Glutamatergic neuron (in vitro differentiated cells): Measurements from ENCODE around the gene VANGL2. TPM values are rescaled to one million over a fixed set of nuclear protein-coding genes. Genes with fewer than 3 reads are reported as not detected.

Experiments
- DNase-seq: peaks from one replicate; pipeline ENCODE4 v3.0.0; 2022
- H3K27ac Mint-ChIP-seq: one replicate; pipeline ENCODE4 v1.8.0; 2020; ENCODE audit warnings: mild to moderate bottlenecking, mixed read lengths, inconsistent platforms; ENCODE audit not compliant: unreplicated experiment
- H3K27me3 Mint-ChIP-seq: one replicate; pipeline ENCODE4 v1.8.0; 2020; ENCODE audit warnings: mild to moderate bottlenecking, moderate library complexity, mixed read lengths, inconsistent platforms; ENCODE audit not compliant: unreplicated experiment
- H3K36me3 Mint-ChIP-seq: one replicate; pipeline ENCODE4 v1.8.0; 2020; ENCODE audit warnings: mild to moderate bottlenecking, mixed read lengths, inconsistent platforms; ENCODE audit not compliant: unreplicated experiment
- H3K4me1 Mint-ChIP-seq: one replicate; pipeline ENCODE4 v1.8.0; 2020; ENCODE audit warnings: mild to moderate bottlenecking, low read depth, mixed read lengths, inconsistent platforms; ENCODE audit not compliant: unreplicated experiment
- H3K4me3 Mint-ChIP-seq: one replicate; pipeline ENCODE4 v1.8.0; 2020; ENCODE audit warnings: mild to moderate bottlenecking, mixed read lengths, inconsistent platforms; ENCODE audit not compliant: unreplicated experiment
- H3K9me3 Mint-ChIP-seq: one replicate; pipeline ENCODE4 v1.8.0; 2020; ENCODE audit warnings: mild to moderate bottlenecking, moderate library complexity, mixed read lengths, inconsistent platforms; ENCODE audit not compliant: unreplicated experiment
- CTCF ChIP-seq: fragments of 200-600 bp; sonication (generic); IDR thresholded peaks from one replicate; pipeline ENCODE4 v1.5.0; 2021; ENCODE audit not compliant: partially characterized antibody, unreplicated experiment
- long read RNA-seq: library from polyadenylated mRNA; unstranded; transcript quantifications from one replicate; pipeline ENCODE4 v2.0.0, GENCODE V29; 2020; ENCODE audit not compliant: unreplicated experiment
- total RNA-seq: library from RNA; stranded (reverse); fragmentation: NEBNext Ultra II Directional; extraction: Animal tissue kit (Norgen Biotek cat#: 25700); gene quantifications from one replicate; pipeline ENCODE4 v1.2.1, GENCODE V29; 2021; ENCODE audit not compliant: unreplicated experiment

The VANGL2 gene
- total RNA-seq, result 79.4 TPM
- long read RNA-seq, partial matches to known transcripts, result 1 of 1 reads
- long read RNA-seq, other reads (novel, unspliced or antisense), result 0 of 1 reads

- H3K9me3 Mint-ChIP-seq, result peaks cover 4% of the 10 kb centered on the region
- TF ChIP-seq CTCF, result peak; percentile 45
- H3K27me3 Mint-ChIP-seq, result peaks cover 7% of the 10 kb centered on the region
- H3K36me3 Mint-ChIP-seq, result no peaks in the 10 kb centered on the region
- peak; percentile 91 for DNase-seq
- peak within 1 kb of the TSS; percentile 78 for H3K27ac Mint-ChIP-seq
- H3K4me3 Mint-ChIP-seq, result peak within 1 kb of the TSS; percentile 94
- peaks cover 22% of the 10 kb centered on the region for H3K4me1 Mint-ChIP-seq
Measured at GRCh38 chr1:160400223-160400645, at the start of gene VANGL2. TSS of gene VANGL2 (plus strand) at chr1:160400564. CDS start at chr1:160415838, 15,274 bp downstream.

GRCh38 chr1:160351629-160352028 is 48.7 kb upstream of the VANGL2 start:
- peaks cover 24% of the 10 kb centered on the region for H3K4me1 Mint-ChIP-seq
- no peak overlapping the region for H3K4me3 Mint-ChIP-seq
- peaks cover 2% of the 10 kb centered on the region for H3K9me3 Mint-ChIP-seq
- H3K27ac Mint-ChIP-seq, result no peak overlapping the region
- H3K36me3 Mint-ChIP-seq, result peaks cover 12% of the 10 kb centered on the region
- H3K27me3 Mint-ChIP-seq, result peaks cover 2% of the 10 kb centered on the region
- DNase-seq, result no peak
- TF ChIP-seq CTCF, result no peak

- DNase-seq, result no peak
- no peak for TF ChIP-seq CTCF
- peaks cover 4% of the 10 kb centered on the region for H3K27me3 Mint-ChIP-seq
- no peak overlapping the region for H3K4me3 Mint-ChIP-seq
- H3K9me3 Mint-ChIP-seq, result peaks cover 4% of the 10 kb centered on the region
- H3K36me3 Mint-ChIP-seq, result peaks cover 18% of the 10 kb centered on the region
- peaks cover 26% of the 10 kb centered on the region for H3K4me1 Mint-ChIP-seq
- H3K27ac Mint-ChIP-seq, result no peak overlapping the region
Measured at GRCh38 chr1:160352555-160352954, 47.8 kb upstream of the VANGL2 start.

- no peak for TF ChIP-seq CTCF
- peaks cover 5% of the 10 kb centered on the region for H3K9me3 Mint-ChIP-seq
- peak overlapping the region; percentile 11 for H3K27ac Mint-ChIP-seq
- peaks cover 33% of the 10 kb centered on the region for H3K4me1 Mint-ChIP-seq
- H3K27me3 Mint-ChIP-seq, result peaks cover 4% of the 10 kb centered on the region
- no peak overlapping the region for H3K4me3 Mint-ChIP-seq
- peaks cover 18% of the 10 kb centered on the region for H3K36me3 Mint-ChIP-seq
- no peak for DNase-seq
Measured at GRCh38 chr1:160353223-160353622, 47.1 kb upstream of the VANGL2 start.

GRCh38 chr1:160354388-160354985 is 45.9 kb upstream of the VANGL2 start:
- H3K4me1 Mint-ChIP-seq, result peaks cover 43% of the 10 kb centered on the region
- H3K27ac Mint-ChIP-seq, result peak overlapping the region; percentile 72
- peak; percentile 46 for TF ChIP-seq CTCF
- H3K9me3 Mint-ChIP-seq, result peaks cover 5% of the 10 kb centered on the region
- H3K36me3 Mint-ChIP-seq, result peaks cover 18% of the 10 kb centered on the region
- peak; percentile 49 for DNase-seq
- H3K4me3 Mint-ChIP-seq, result peak overlapping the region; percentile 37
- peaks cover 8% of the 10 kb centered on the region for H3K27me3 Mint-ChIP-seq
